ENCODE measurements around the gene CD46.
"Not testable (repeated sequence)": the region's sequence is repeated elsewhere in the genome, so short reads cannot be mapped to it uniquely, and the experiment has no call there.

Gene CD46

DNA sequence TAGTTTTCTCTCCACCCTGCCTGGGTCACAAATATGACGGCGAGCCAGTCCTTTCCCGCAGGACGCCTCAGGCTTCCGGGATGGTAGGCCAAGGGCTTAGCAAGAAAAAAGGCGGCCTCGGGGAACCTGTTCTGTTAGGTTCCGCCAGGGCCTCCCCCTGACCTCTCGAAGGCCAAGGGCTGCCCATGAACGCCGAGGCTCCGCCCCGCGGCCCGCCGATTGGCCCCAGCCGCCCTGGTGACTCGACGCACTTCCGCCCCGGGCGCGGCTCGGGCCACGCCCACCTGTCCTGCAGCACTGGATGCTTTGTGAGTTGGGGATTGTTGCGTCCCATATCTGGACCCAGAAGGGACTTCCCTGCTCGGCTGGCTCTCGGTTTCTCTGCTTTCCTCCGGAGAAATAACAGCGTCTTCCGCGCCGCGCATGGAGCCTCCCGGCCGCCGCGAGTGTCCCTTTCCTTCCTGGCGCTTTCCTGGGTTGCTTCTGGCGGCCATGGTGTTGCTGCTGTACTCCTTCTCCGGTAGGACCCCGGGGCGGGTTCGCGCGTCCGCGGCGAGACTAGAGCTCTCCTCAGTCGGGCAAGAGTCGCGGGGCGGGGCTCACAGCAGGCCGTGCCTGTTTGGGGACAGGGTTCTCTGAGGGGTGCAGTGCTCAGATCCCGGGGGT lies at the start of gene CD46:
CD46 (plus strand) TSS at position 265 of the 666 bp plus-strand sequence; CDS start at position 424, 159 bp downstream.
- peak; percentile 97 for DNase-seq (ENCODE audit: low spot score)

DNA sequence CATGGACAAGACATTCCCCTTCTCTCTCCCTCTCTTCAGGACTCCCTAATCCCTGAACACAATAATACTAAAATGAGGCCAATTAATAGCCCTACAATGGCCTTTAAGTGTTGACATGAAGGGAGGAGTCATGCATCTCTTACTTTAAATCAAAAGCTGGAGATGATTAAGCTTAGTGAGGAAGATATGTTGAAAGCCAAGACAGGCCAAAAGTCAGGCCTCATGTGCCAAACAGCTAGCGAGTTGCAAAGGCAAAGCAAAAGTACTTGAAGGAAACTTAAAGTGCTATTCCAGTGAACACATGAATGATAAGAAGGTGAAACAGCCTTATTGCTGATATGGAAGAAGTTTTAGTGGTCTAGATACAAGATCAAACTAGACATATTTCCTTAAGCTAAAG lies 49.5 kb upstream of the CD46 start:
- DNase-seq (ENCODE audit: low spot score), result no peak

DNA sequence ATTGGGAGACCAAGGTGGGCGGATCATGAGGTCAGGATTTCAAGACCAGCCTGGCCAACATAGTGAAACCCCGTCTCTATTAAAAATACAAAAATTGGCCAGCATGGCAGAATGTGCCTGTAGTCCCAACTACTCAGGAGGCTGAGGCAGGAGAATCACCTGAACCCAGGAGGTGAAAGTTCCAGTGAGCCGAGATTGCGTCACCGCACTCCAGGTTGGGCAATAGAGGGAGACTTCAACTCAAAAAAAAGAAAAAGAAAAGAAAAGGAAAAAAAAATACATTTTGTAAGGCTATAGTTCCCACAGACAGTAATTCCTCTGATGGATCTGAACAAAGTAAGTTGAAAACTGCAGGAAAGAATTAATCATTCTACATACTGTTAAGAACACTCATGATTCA lies 48.1 kb upstream of the CD46 start:
- DNase-seq (ENCODE audit: low spot score), result no peak

DNA sequence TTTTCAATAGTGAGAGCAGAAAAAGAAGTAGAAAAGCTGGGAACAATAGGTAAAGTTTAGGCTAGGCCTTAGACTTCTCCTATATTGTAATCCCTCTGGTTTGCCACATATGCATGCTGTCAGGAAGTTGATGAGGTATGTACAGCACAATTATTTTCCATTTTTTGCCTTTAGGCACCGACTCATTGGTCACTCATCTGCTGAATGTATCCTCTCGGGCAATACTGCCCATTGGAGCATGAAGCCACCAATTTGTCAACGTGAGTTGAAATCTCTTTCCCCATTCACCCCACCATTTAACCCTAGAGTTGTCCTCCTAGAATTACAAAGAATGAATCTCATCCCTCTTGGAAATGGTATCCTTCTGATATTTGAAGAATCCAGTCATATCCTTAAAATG lies 43.9 kb upstream of the CD46 start:
- not testable (repeated sequence) for DNase-seq (ENCODE audit: low spot score)

DNA sequence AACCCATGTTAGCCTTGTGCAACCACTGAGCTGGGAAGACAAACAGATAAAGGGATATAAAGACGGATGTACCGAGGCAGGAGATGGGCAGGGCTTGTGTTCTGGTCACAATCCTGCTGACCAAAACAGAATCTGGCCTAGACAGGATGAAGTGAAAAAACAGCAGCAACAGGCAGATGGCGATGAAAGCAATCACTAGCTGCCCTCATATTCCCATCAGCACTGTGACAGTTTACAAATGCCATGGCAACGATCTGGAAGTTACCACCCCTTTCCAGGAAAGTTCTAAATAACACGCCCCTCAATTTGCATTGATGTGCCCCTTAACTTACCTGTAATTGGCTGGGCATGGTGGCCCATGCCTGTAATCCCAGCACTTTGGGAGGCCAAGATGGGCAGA lies 40.6 kb upstream of the CD46 start:
- no peak for DNase-seq (ENCODE audit: low spot score)

DNA sequence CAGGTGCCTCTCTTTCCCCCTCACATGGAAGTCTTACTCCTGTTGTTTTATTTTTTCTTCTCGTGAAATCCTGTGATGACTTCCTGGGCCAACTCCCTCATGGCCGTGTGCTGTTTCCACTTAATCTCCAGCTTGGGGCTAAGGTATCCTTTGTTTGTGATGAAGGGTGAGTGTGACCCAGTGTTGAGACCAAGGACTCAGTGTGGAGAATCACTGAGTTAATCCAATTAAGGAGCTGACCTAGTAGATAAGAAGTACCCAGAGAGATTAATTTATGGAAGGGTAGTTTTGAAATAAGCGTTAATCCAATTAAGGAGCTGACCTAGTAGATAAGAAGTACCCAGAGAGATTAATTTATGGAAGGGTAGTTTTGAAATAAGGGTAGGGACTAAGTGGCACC lies 39.2 kb upstream of the CD46 start:
- DNase-seq (ENCODE audit: low spot score), result not testable (repeated sequence)

DNA sequence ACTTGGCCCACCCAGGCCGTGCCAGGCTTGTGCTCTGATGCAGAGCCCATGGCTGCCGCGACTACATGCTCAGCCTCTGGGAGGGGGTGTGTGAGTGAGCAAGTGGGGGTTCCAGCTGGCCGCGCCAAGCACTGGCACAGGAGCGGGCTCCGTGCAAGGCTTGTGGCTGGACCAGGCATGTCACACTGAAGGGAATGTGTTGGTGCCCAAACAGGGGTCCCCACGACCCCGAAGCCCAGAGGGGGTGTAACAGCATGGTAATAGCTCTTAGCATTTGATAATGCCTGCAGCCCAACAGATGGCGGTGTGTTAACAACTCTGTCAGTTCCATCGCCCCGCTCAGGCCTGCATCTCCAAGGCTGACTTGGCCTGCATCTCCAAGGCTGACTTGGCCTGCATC lies 38.3 kb upstream of the CD46 start:
- no peak for DNase-seq (ENCODE audit: low spot score)

DNA sequence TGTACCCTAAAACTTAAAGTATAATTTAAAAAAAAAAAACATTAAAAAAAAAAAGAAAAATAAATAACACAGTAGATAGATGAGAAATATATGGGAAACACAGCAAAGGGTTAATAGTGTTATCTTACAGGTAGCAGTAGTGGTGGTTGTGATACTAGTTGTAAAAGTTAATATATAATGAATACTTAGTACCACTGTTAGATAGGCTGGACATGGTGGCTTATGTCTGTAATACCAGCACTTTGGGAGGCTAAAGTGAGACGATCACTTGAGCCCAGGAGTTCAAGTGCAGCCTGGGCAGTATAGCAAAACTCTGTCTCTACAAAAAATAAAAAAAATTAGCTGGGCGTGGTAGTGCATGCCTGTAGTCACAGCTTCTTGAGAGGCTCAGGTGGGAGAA lies 32.6 kb upstream of the CD46 start:
- no peak for DNase-seq (ENCODE audit: low spot score)

DNA sequence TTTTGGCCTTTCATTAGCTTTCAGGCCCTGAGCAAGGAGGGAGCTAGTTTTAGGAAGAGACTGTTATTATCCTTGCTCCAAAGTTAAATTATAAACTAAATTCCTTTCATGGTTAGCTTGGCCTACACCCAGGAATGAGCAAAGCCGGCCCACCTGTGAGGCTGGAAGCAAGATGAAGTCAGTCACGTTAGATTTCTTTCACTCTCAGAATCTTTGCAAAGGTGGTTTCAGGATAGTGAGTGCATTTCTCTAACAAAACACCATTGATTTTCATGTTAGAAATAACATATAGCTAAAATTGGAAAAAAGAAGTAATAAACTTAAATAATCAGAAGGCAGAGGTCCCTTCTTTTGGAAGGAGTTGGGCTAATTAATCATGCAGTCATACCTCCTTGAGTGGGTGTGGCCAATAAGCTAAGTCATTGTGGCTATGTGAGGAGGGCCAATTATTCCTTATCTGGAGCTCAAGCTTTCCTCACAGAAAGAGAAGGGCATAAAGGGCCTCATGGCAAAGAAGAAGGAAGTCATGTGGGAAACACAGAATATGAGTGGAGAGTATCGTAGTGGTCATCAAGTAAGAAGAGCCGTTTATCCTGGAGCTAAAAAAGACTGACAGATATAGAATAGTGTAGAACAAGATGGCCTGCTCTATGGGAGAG lies 23.5 kb upstream of the CD46 start:
- not testable (repeated sequence) for DNase-seq (ENCODE audit: low spot score)

DNA sequence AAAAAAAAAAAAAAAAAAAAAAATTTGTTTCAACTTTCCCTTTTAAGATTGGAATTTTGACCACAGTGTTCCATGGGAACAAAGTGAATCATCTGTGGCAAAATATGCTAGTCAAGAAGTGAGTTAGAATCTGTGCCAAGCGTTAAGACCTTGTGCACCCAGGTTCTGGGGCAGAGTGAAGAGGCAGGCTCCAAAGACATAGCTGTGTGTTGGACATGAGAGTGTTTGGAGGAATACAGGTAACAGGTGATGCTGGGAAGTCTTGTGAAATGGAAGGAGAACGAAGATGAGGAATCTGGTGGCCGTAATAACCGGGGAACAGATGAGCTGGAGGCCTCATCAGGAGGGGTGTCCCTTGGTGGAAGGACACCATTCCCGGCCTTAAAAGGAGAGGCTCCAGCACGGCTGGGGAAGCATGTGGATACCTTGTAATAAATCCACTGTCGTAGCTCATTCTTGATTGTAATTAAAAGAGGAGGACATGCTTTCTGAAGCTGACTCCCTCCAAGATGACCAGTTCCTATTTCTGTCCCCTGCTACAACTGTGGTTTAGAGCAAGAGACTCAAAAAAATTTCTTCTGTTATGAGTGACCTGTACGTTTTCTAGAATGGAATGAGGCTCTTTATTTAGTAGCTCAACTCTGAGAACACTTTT lies 14.2 kb upstream of the CD46 start:
- DNase-seq (ENCODE audit: low spot score), result not testable (repeated sequence)

DNA sequence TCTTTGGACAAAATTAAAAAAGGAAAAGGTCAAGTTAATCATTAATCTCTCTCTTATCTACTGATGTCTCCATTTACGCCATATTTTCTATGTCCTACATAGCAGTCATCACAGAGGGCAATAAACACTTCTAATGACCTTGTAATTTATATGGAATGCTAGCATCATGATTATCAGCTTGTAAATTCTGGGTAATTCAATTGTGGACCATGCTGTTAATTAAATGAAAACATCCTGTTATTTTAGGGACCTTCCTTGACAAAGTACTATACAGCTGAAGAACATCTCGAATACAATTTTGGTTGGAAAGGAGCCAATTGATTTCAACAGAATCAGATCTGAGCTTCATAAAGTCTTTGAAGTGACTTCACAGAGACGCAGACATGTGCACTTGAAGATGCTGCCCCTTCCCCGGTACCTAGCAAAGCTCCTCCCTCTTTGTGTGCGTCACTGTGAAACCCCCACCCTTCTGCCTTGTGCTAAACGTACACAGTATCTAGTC lies 13.6 kb upstream of the CD46 start:
- not testable (repeated sequence) for DNase-seq (ENCODE audit: low spot score)

DNA sequence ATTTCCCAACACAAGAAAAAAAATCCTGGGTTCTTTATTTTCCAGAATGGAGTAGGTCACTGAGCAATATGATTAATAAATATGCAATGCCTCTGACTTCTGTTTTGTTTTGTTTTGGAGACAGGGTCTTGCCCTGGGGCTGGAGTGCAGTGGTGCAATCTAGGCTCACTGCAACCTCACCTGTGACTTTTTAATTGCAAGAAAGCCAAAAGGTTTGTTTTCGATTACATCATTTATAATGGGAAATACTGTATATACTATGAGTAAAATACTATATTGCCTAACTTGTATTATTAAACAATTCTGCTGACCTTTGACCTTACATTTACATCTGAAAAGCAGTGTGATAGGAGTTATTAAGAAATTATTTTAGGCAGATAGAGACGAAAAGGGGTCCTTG lies 11.6 kb upstream of the CD46 start:
- DNase-seq (ENCODE audit: low spot score), result no peak

DNA sequence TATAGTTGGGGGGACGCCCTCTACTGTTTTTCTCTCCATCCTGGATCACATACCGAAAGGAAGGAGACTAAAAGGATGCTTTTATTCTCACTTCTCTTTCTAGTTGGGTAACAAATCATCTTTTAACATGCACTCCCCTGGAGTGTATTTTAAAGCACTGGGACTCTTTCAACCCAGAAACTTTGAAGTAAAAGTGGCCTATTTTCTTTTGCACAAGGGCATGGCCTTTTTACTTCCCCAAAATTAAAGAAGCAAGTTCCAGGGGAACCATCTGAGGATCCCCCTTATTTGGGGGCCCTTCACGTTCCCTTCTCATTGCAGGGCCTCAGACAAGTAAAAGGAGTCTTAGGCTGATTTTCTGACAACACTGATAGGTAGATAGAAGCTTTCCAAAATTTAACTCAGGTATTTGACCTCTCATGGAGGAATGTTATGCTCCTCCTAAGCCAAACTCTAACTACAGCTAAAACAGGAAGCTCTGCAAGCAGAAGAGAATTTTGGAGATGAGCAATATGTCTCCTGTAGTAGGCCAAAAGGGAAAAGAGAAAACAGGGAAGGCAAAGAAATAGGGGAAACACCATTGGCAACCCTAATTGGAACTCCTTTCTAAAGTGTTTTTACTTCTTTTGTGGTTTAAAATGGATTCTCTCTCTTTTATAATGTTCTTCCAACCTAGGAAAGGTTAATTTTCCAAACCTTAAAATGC lies 8.9 kb upstream of the CD46 start:
- DNase-seq (ENCODE audit: low spot score), result no peak

DNA sequence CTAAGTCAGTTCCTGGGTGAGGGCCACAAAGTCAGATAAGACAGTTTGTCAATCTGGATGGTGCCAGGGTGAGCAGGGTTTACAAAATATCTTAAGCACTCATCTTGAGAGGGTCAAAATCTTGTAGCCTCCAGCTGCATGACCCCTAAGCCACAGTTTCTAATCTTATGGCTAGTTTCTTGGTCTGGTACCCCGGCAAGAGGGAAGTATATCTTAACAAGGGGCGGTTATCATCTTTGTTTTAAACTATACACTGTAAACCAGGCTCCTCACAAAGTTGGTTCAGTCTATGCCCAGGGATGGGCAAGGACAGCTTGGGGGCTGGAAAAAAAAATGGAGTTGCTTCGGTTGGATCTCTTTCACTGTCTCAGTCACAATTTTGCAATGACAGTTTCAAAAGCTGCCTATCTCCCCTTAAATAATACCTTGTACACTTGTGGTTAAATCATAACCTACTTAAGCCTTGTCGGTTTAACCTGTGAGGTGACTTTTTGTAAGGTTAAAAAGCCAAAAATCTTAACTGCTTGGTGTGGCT lies 7.8 kb upstream of the CD46 start:
- no peak for DNase-seq (ENCODE audit: low spot score)

DNA sequence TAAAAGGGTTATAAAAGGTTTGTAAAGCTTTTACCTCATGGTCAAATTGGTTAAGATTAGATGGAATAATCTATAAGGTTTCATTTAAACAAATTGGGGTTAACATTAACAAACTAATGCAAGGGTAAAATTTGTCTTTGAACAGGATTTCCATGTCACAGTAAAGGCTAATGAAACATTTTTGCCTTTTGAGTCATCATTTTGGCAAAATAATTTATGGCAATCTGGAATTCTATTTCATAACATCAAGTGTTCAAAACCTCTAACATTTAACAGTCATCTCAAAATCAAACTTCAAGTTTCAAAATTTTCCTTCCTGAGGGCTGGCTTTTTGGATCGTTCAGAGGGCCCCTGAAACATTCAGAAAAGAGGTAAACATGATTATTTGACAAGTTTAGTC lies 6.6 kb upstream of the CD46 start:
- no peak for DNase-seq (ENCODE audit: low spot score)

DNA sequence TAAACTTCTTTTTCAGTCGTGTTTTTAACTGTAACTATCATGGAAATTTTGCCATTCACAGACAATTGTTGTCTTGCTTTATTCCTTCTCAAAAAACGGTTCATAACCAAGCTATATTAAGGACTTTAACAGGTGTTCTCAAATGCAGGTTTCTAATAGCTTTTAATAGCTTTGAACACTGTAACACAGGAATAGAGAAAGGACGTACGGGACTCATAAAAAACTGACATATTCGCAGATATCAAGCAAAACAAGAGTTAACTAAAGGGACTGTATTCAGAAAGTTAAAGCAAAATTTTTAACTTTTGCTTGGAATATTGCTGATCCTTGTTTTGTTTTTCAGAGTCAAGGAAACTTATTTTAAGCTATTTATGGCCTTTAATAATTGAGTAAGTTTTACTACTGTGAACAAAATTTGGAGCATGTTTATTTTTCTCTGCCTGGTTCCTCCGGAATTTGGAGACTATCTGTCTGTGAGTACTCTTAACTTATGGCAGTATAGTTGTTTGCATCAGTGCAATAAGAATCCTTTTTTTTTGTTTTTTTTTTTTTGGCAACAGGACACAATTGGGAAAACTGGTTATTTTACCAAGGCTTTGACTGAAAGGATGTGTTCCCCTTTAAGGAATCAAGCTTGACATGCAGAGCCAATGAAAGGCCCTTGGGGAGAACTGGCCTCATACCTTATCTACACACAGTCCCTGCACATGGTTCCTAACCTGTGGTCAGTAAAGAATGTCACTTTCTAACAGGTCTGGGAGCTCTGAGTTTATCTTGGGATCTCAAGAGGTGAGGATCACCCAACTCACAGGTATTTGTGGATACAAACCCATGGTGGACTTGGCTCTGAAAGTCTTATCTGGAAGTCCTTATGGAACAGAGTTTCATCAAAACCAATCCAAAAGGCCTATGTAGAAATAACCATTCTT lies 5.8 kb upstream of the CD46 start:
- DNase-seq (ENCODE audit: low spot score), result no peak

DNA sequence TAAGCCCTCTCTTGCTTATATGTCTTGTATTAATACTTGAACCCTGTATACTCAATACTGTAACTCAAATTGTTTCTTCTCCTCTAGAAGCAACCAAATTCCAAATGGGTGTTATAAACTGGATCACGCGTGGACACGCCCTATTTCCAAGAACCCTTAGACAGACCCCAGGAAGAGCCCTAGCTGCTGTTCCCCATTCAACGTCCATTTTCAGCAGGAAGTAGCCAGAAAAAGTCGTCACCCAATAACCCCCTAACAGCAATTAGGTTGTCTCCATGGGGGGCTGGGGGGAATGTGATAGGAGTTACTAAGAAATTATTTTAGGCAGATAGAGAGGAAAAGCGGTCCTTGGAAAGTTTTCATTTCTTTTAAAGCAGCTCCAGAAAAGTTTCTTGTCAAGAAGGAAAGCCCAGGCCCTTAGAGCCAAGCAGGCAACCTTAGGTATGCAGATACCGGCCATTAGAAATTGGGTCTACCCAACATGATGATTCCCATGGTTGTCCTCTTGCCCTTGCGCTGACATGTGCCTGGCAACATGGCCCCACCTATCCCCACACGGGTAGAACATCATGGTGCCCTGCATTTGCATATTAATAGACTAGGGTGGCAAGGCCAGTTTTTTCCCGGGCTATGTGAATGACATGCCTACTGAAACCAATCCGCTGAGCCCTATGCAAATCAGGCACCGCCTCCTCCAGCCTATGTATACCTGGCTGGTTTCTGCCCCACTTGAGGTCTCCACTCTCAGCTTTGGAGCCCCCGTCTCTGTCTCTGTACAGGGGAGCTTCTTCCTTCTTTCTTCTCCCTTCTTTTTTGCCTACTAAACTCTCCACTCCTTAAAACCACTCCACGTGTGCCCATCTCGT lies 4.0 kb upstream of the CD46 start:
- DNase-seq (ENCODE audit: low spot score), result no peak

DNA sequence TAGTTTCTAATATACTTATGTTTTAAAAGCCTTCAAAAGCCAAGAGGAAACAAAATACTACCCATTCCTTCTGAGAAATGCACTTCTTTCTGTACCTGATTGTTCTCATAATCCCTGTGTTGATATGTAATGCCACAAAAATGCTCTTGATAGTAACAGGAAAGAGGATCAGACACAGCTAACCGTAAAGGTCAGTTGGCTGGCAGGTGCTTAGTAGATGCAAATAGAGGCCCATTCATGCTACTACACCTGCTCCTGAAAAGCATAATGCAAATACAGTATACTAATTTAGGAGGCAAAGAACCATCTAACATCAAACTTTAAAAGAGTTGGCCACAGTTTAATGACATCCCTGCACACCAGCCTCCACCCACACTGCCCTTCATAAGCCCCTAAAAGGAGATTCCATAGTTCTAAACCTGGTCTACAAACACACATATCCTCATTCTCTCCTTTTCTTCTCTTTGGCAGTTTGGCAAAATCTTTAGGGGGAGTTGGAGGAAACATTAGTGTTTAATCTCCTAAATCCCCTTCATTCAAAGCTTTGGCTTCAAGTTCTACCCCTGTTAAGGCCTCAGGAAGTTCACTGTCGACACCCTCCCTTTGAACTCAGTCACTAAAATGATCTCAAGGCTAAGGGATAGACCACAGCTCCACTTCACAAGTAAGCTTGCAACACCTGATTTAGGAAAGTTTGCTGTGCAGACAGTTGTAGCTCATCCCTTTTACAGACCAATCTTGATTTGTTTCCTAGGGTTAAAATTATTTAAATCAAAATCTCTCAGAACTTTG lies 2.9 kb upstream of the CD46 start:
- no peak for DNase-seq (ENCODE audit: low spot score)

DNA sequence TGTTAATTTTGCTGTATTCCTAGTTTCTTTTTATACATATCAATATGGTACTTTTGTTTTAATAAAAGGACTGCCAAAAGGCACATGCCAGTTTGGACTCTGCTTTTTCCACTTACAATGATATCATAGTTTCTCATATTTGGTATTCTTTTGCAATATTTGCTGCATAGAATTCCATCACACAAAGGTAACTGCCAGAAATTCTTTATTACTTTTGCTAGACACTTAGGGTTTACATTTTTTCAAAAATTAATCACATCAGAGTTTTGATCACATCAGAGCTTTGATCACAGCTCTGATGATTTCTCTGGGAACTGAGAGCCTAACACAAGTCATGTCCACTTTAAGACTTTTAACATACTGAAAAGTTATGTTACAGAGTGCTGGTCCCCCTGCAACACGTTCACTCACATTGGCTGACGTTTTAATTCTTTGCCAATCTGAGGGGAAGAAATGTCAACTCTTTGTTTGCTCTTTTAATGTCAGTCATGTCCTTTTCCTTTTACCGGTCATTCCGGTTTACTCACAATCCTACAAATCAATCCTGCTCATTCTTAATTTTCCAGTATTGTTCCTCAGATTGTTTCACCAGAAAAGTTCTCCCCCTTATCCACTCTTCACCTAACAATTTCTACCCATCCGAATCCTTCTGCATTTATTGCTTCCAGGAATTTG lies 1.1 kb upstream of the CD46 start:
- DNase-seq (ENCODE audit: low spot score), result peak; percentile 13

All from pons (tissue), 1 donor.